ENCODE data around the gene ZNFX1. TPM values are rescaled to one million over a fixed set of nuclear protein-coding genes. Genes with fewer than 3 reads are reported as not detected.

Gene ZNFX1
- total and polyA plus RNA-seq, 9 of the 15 experiments (the other 6 are each of a cell fraction or from before 2014, with no cell fraction given): 3.8 to 13.8 (median 10.3) TPM

DNA sequence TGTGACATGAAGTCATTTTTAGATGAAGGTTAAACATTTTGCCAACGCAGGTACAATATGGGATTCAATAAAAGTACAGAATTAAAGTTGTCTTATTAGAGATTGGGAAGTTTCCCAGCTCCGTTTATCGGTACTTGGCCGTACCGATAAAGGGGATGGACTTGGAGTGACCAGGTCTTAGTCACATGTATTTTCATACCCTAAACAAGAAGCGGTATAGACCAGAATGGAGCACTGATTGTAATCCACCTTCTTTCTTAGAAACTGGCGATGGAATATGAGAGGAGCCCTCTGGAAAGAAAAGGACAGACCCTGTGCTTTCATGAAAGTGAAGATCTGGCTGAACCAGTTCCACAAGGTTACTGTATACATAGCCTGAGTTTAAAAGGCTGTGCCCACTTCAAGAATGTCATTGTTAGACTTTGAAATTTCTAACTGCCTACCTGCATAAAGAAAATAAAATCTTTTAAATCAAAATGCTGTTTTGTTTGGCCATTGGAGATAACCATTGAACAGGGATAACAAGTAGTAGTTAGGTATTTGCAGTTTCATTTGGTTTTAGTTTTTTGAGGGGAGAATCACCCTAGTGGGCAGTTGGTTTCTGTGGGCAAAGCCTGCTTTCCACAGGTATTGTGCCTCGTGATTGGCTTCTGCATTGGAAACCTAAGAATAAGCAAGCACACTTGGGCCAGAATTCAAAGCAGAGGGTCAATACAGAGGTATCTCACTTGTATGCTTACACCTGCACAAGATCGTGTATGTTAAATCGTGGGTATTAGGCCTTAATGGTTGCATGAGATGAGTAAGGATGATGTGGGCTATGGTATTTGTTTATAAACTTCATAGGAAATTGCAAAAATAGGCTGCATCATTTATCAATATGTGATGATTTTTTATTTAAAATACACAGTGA, 11.2 kb upstream of the ZNFX1 start (continued):
- TF ChIP-seq, protein P1, sequence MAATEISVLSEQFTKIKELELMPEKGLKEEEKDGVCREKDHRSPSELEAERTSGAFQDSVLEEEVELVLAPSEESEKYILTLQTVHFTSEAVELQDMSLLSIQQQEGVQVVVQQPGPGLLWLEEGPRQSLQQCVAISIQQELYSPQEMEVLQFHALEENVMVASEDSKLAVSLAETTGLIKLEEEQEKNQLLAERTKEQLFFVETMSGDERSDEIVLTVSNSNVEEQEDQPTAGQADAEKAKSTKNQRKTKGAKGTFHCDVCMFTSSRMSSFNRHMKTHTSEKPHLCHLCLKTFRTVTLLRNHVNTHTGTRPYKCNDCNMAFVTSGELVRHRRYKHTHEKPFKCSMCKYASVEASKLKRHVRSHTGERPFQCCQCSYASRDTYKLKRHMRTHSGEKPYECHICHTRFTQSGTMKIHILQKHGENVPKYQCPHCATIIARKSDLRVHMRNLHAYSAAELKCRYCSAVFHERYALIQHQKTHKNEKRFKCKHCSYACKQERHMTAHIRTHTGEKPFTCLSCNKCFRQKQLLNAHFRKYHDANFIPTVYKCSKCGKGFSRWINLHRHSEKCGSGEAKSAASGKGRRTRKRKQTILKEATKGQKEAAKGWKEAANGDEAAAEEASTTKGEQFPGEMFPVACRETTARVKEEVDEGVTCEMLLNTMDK (IDR thresholded peaks at IDR 0.05; ENCODE audit: borderline replicate concordance, insufficient read depth, low read depth, low read length, poor library complexity, severe bottlenecking): no peak
- TF ChIP-seq, protein P2, sequence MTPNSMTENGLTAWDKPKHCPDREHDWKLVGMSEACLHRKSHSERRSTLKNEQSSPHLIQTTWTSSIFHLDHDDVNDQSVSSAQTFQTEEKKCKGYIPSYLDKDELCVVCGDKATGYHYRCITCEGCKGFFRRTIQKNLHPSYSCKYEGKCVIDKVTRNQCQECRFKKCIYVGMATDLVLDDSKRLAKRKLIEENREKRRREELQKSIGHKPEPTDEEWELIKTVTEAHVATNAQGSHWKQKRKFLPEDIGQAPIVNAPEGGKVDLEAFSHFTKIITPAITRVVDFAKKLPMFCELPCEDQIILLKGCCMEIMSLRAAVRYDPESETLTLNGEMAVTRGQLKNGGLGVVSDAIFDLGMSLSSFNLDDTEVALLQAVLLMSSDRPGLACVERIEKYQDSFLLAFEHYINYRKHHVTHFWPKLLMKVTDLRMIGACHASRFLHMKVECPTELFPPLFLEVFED (CRISPR knock-in tag; conservative IDR thresholded peaks at IDR 0.05): peak; percentile 59; the same call in 1 of the 2 replicates
- TF ChIP-seq ZMIZ1 (IDR thresholded peaks at IDR 0.05; ENCODE audit: low read depth in 2 of 2, low read length in 2 of 2) (peak in 1 of 2 experiments; percentile 6; a peak in 1 of 4 replicates), SIRT6 (IDR thresholded peaks at IDR 0.05; ENCODE audit: low read depth, low read length) (peak; percentile 41), ZNF740 (CRISPR knock-in tag; IDR thresholded peaks at IDR 0.05) (no peak), ZNF740 (tag; IDR thresholded peaks at IDR 0.05) (no peak), RBFOX2 (IDR thresholded peaks at IDR 0.05; ENCODE audit: low read depth, low read length) (0 out of 2 replicates have a peak, but pooled peaks have one; percentile 12), PML (IDR thresholded peaks at IDR 0.05; ENCODE audit: low read length) (peak; percentile 23; the same call in 1 of the 2 replicates), SMAD1 (IDR thresholded peaks at IDR 0.05; ENCODE audit: low read depth, low read length, partially characterized antibody) (peak; percentile 14), ZNF253 (CRISPR knock-in tag; conservative IDR thresholded peaks at IDR 0.05) (peak; percentile 91), POLR2AphosphoS2 (IDR thresholded peaks at IDR 0.05; ENCODE audit: low read length) (peak; percentile 48), RFX7 (CRISPR knock-in tag; IDR thresholded peaks at IDR 0.05) (0 out of 2 replicates have a peak, but pooled peaks have one; percentile 43), ZNF644 (tag; IDR thresholded peaks at IDR 0.05; ENCODE audit: low read depth) (no peak), ILF3 (IDR thresholded peaks at IDR 0.05; ENCODE audit: borderline replicate concordance) (0 out of 2 replicates have a peak, but pooled peaks have one; percentile 46)
- TF ChIP-seq, protein P3, sequence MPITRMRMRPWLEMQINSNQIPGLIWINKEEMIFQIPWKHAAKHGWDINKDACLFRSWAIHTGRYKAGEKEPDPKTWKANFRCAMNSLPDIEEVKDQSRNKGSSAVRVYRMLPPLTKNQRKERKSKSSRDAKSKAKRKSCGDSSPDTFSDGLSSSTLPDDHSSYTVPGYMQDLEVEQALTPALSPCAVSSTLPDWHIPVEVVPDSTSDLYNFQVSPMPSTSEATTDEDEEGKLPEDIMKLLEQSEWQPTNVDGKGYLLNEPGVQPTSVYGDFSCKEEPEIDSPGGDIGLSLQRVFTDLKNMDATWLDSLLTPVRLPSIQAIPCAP (CRISPR knock-in tag; IDR thresholded peaks at IDR 0.05; ENCODE audit: borderline replicate concordance): no peak
